ENCODE results near the gene PLCD3.

- TF ChIP-seq GATA2 (IDR thresholded peaks at IDR 0.05; ENCODE audit: low read depth, low read length) (no peak), GATA3 (IDR thresholded peaks at IDR 0.05; ENCODE audit: low read depth, low read length) (no peak)
Observed at GRCh38 chr17:45106582-45106981, 25.7 kb downstream of the PLCD3 start.
